Adipocyte (in vitro differentiated cells): ENCODE measurements around the gene CRACR2B.
A peak's percentile ranks its signal among the peaks of the same experiment; 100 is the strongest.

Experiments used
- DNase-seq: peaks from one replicate; pipeline ENCODE4 v3.0.0-alpha.2; 2015; ENCODE audit warnings: low read depth
- H3K27me3 ChIP-seq: replicated peaks from 2 replicates; pipeline ENCODE4 v1.7.0; 2013; ENCODE audit warnings: mild to moderate bottlenecking, low read length, moderate library complexity; ENCODE audit not compliant: control insufficient read depth, insufficient read depth
- H3K36me3 ChIP-seq: 2 replicates; pipeline ENCODE4 v1.7.0; 2013; ENCODE audit warnings: low read length, mild to moderate bottlenecking, moderate library complexity; ENCODE audit not compliant: control insufficient read depth, insufficient read depth, severe bottlenecking
- H3K4me1 ChIP-seq: 2 replicates; pipeline ENCODE4 v1.7.0; 2013; ENCODE audit warnings: mild to moderate bottlenecking, low read length, moderate library complexity; ENCODE audit not compliant: control insufficient read depth, insufficient read depth
- H3K4me3 ChIP-seq: 2 replicates; pipeline ENCODE4 v1.7.0; 2013; ENCODE audit warnings: mild to moderate bottlenecking, low read length, moderate library complexity
- H3K9ac ChIP-seq: 2 replicates; pipeline ENCODE4 v1.7.0; 2013; ENCODE audit warnings: mild to moderate bottlenecking, low read length, moderate library complexity
- H3K9me3 ChIP-seq: 2 replicates; pipeline ENCODE4 v1.7.0; 2013; ENCODE audit warnings: mild to moderate bottlenecking, low read length, moderate library complexity; ENCODE audit not compliant: control insufficient read depth

CRACR2B gene

DNA sequence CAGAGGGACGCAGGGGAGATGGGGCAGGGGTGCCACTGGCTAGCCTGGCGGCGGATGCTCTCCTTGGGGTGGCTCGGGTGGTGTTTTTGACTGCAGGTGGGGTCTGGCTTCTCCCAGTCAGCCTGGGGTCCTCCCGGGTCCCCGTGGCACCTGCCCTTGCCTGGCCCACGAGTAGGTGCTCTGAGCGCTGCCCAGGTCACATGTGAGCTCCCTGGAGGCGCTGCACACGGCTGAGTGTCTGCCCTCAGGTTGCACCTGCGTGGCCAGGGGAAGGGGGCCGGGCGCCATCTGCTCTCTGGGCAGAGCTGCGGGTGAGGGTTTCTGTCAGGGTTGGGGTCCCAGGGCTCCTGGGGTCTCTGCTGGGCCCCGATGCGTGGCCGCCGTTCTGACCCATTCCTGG is 20.2 kb downstream of the CRACR2B start:
- H3K4me3 ChIP-seq, result no peak overlapping the region
- H3K27me3 ChIP-seq, result no peaks in the 10 kb centered on the region
- no peak for DNase-seq
- no peaks in the 10 kb centered on the region for H3K36me3 ChIP-seq
- H3K9ac ChIP-seq, result no peak overlapping the region
- H3K9me3 ChIP-seq, result no peaks in the 10 kb centered on the region
- H3K4me1 ChIP-seq, result peaks cover 38% of the 10 kb centered on the region

DNA sequence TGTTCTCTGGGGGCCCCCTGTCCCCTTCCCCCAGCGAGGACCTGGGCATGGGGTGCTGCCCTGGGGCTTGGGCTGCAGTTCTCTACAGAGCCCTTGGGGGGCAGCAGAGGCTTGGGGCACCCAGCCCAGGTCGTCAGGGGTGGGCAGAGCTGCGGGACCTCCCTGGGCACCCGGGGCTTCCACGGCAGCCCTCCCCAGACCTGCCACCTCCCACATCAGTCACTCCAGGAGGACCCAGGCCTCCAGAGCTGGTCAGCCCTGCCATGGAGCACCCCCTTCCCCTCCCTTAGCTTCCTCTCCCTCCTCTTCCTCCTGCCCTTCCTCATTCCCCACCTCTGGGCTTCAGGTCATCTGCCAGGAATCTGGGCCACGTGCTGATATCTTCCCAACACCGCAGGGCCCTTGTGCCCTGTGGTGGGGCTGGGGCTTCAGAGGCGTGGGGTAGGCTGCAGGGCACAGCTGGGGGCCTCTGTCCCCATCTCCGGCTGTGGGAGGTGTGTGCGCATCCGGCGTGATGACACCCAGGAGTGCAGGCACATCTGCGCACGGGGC is 20.7 kb downstream of the CRACR2B start:
- H3K4me1 ChIP-seq, result peaks cover 38% of the 10 kb centered on the region

DNA sequence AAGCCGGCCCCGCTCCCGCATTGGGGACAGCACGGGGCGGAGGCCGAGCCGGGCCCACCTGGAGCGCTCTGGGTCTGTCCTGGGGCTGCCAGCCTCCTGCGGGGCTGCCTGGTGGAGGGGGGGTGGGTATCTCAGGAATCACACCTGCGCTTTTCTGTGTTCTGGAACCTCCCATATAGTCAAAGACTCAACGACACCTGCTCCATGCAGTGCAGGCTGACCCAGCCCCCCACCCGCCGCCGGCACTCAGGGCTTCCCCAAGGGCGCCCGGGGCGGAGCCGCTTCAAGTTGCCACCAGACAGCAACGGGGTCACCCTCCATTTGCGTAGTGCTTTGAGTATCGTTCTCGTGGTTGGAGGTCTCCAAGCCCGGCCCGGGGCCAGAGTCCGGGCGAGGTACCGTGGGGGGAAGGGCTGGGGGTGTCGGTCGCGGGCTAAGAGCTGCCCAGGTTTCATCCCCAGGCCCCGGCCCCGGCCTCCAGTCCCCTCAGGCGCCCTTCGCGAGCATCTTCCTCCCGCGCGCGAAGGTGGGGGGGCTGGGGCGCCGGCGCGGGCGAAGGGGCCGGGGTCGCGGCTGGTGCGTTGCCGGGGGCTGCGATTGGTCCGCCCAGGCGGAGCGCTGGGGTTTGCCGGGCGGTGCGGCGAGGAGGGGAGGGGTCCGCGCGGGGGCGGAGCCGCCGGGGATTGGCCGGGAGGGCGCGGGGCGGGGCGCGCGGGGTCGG is 21.5 kb downstream of the CRACR2B start:
- peak; percentile 73 for DNase-seq
- Histone ChIP-seq H3K36me3 (no peaks in the 10 kb centered on the region), H3K9me3 (no peaks in the 10 kb centered on the region), H3K4me3 (no peak overlapping the region), H3K27me3 (no peaks in the 10 kb centered on the region), H3K4me1 (peaks cover 36% of the 10 kb centered on the region), H3K9ac (no peak overlapping the region)

More for the DNA sequence above, 20.7 kb downstream of the CRACR2B start:
- Histone ChIP-seq H3K9ac (no peak overlapping the region), H3K36me3 (no peaks in the 10 kb centered on the region), H3K9me3 (no peaks in the 10 kb centered on the region), H3K4me3 (no peak overlapping the region), H3K27me3 (no peaks in the 10 kb centered on the region)
- peak; percentile 64 for DNase-seq

DNA sequence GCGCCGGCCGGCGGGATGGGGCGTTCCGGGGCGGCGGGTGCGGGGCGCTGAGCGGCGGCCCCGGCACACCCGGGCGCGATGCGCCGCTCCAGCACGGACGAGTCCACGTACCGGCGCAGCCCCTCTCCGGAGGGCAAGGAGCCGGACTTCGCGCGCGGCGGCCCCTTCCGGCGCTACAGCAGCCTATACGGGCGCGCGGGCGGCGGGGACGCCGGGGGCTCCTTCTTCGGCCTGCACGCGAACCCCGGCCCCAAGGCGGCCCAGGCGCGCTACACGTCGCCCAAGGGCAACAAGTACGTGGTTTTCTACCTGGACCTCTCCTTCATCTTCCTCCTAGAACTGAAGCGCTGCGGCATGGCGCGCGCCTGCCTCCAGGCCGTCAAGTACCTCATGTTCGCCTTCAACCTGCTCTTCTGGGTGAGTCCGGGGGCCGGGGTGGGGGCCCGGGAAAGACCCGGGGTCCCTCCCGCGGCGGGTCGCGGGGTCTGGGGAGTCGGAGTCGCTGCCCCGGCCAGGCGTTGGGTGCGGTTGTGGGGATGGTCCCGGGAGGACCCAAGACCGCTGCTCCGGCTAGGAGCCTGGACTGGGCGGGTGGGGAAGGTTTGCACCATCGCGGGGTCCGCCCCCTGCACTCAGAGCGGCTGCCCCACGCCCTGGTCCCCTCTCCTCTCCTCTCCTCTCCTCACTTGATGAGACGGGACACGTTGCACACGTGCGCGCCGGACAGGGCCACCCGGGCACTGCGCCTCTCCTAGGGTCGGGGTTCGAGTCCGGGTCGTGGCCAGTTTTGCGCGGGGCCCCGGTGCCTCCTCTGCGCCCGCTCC is 22.4 kb downstream of the CRACR2B start:
- H3K9me3 ChIP-seq, result no peaks in the 10 kb centered on the region
- no peaks in the 10 kb centered on the region for H3K27me3 ChIP-seq
- H3K4me1 ChIP-seq, result peaks cover 30% of the 10 kb centered on the region
- H3K9ac ChIP-seq, result no peak overlapping the region
- DNase-seq, result peak; percentile 50
- H3K4me3 ChIP-seq, result peak overlapping the region; percentile 41
- no peaks in the 10 kb centered on the region for H3K36me3 ChIP-seq

DNA sequence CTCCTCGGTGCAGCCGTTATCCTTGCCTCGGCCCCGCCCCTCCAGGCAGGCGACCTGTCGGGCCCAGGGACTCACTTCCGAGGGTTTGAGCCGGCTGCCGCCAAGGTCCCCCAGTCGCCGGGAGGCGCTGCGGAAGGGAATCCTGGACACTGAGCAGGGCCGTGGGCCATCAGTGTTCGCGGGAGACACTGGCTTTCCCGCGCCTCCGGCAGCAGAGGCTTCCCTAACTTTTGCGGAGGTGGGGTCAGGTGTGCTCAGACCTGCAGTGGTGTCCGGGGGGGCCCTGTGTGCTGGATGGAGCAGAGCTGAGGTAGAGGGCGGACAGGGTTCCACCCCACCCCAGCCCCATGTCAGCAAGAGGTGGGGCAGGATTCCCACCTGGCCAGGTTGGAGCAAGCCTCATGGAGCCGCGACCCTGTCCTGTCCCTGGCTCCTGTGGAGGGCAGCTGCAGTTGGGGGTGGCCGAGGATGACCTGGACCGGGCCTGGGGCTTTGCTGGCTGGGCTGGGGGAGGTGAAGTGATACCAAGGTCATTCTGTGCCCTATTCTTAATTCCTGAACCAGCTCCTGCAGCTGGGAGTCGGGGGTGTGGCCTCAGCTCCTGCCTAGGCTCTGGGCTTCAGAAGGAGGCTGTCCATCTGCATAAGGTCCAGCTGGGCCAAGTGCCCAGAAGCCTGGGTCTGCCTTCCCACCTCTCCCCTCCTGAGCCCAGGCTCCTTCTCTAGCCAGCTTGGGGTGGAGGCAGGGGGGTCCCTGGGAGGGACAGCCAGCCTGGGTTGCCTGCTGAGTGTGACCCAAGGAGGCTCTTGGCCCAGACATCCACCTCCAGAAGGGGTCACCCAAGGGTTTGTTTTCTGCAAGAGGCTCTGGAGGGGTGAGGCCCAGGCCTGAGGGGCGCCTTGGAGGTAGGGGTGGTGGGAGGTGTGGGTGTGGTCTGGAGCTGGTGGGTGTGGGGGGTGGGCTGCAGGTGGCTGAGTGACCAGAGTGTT is 23.4 kb downstream of the CRACR2B start:
- H3K4me3 ChIP-seq, result no peak overlapping the region
- no peaks in the 10 kb centered on the region for H3K36me3 ChIP-seq
- no peak for DNase-seq
- H3K9me3 ChIP-seq, result no peaks in the 10 kb centered on the region
- no peaks in the 10 kb centered on the region for H3K27me3 ChIP-seq
- peaks cover 21% of the 10 kb centered on the region for H3K4me1 ChIP-seq
- no peak overlapping the region for H3K9ac ChIP-seq

DNA sequence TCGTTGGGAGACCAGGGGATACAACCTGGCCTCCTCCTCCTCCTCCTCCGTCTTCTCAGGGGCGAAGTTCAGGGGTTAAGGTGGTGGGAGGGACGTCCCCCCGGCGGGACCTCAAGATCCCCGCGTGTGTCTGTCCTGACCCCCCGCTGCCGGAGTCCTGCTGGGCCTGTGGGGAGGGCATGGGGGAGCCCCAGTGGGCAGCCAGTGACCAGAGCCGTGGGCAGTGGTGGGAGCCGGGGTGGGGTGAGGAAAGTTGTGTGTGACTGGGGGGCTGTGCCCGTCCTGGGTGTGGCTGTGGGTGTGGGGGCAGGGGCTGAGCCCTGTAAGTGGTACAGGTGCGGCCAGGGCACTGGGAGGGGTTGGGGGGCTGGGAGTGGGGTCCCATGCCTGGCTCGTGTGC is 25.0 kb downstream of the CRACR2B start:
- Histone ChIP-seq H3K9ac (no peak overlapping the region), H3K4me1 (peaks cover 10% of the 10 kb centered on the region)

DNA sequence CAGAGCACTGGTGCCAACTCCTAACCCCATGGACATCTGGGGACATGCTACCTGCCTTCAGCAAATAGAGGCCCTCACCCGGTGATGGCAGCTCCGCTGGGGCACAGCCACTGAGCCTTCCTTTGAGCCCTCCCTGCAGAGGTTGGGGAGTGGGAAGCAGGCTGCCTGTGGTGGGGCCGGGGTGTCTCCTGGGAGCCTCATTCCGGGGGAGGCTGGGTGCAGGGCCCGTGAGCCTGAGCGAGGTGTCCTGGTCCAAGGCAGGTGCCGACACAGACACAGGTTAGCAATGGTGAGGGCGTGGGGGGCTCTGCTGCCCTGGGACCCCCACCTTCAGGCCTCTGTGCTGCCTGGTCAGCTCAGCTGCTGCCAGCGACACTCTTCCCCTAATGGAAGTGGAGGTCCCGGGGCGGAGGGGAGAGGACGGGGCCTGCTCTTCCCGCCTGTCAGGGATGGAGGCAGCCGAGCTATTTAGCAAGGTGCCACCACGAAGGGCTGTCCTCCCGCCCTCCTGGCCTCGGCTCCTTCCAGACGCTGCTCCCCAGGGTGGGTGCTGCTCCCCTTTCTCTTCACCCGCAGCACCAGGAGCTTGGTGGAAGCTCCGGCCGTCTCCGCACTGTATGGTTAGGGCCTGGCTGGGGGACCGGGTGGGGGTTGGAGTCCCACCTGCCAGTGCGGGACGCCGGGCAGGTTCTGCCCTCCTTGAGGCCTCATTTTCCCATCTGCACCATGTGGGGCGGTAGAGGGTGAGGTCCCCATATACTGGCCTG is 26.1 kb downstream of the CRACR2B start:
- H3K4me1 ChIP-seq, result peaks cover under 1% of the 10 kb centered on the region
- DNase-seq, result no peak
- no peak overlapping the region for H3K4me3 ChIP-seq
- H3K36me3 ChIP-seq, result no peaks in the 10 kb centered on the region
- H3K27me3 ChIP-seq, result no peaks in the 10 kb centered on the region
- H3K9ac ChIP-seq, result no peak overlapping the region
- H3K9me3 ChIP-seq, result no peaks in the 10 kb centered on the region

More for the DNA sequence above, 25.0 kb downstream of the CRACR2B start:
- no peak overlapping the region for H3K4me3 ChIP-seq
- H3K36me3 ChIP-seq, result no peaks in the 10 kb centered on the region
- no peaks in the 10 kb centered on the region for H3K9me3 ChIP-seq
- DNase-seq, result no peak
- H3K27me3 ChIP-seq, result no peaks in the 10 kb centered on the region

DNA sequence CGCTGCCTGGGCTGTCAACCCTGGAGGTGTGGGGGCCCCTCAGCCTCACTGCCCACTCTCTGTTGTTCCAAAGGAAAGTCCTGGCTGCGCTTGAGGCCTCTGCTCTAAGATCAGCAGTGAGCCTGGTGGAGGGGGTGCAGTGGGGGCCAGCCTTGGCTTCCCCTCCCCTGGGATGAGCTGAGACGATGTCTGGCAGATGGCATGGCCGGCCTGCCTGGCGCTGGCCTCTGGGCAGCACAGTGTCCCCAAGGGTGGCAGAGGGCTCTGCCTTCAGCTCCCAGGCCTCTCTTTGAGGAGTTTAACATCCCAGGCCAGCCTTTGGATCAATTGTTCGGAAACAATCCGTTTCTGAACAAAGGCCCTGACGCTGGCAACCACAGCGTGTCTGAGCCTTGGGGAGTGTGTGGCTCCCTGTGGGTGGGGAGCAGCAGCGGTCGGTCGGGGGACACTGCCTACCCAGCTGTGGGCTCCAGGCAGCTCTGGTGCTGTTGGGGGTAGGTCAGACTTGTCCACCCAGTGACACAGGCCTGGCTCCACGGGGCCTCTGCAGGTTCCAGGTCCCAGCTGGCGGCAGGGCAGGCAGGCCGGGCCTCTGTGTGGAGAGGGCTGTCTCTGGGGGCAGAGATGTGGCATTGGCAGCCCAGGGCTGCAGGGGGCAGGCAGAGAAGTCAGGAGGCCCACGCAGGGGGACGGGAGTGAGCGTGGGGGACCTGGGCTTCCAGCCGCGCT is 27.0 kb downstream of the CRACR2B start:
- H3K4me1 ChIP-seq, result peaks cover 5% of the 10 kb centered on the region
- no peaks in the 10 kb centered on the region for H3K9me3 ChIP-seq
- H3K4me3 ChIP-seq, result no peak overlapping the region
- H3K27me3 ChIP-seq, result no peaks in the 10 kb centered on the region
- no peak overlapping the region for H3K9ac ChIP-seq
- H3K36me3 ChIP-seq, result no peaks in the 10 kb centered on the region
- DNase-seq, result no peak

DNA sequence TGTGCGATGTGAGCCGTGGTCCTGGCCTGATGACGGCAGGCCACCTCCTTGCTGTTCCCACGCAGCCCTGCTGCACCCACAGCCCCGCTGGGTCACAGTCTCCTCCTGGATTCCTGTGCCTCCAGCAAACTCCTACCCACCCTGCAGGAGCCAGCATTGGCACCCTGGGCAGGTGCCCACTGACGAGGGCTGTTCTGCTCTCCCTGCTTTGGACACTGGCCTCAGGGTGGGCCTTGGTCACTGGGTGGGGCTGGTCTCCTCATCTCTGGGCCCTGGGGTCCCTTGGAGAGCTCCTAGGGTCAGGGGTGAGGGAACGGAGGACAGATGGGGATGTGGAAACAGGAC is 27.6 kb downstream of the CRACR2B start:
- Histone ChIP-seq H3K9ac (no peak overlapping the region), H3K27me3 (no peaks in the 10 kb centered on the region), H3K4me3 (no peak overlapping the region), H3K4me1 (peaks cover 10% of the 10 kb centered on the region), H3K36me3 (no peaks in the 10 kb centered on the region), H3K9me3 (no peaks in the 10 kb centered on the region)
- DNase-seq, result no peak

DNA sequence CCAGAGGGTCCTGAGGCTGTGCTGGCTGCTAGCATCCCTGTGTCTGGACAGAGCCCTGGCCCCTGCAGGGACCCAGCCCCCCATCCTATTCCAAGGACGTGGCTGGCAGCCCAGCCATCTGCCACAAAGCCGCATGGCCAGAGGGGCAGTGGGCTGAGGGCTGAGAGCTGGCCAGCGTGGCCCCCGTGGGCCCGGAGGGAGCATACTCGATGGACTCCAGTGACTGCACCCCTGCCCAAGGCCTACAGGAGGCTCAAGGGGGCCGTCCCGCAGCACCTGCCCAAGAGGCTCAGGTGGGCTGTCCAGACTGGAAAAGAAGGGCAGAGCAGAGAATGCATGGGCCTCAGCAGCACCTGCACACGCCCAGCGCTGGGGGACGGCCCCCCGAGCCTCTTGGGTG is 28.1 kb downstream of the CRACR2B start:
- Histone ChIP-seq H3K9ac (no peak overlapping the region), H3K4me3 (no peak overlapping the region), H3K9me3 (no peaks in the 10 kb centered on the region), H3K4me1 (peaks cover 10% of the 10 kb centered on the region), H3K36me3 (no peaks in the 10 kb centered on the region), H3K27me3 (no peaks in the 10 kb centered on the region)
- no peak for DNase-seq
